ENCODE results near the gene SGSM2. TPM values are rescaled to one million over a fixed set of nuclear protein-coding genes. Genes with fewer than 3 reads are reported as not detected.

Gene SGSM2
- total RNA-seq, 2 experiments from 2014 or later = 31.8 to 37.7 TPM

GRCh38 chr17:2363851-2364762 is 26.8 kb downstream of the SGSM2 start:
- no peaks in the 10 kb centered on the region for H3K27me3 Mint-ChIP-seq
- DNase-seq (no peak), ATAC-seq (no peak)
- TF ChIP-seq CTCF (IDR thresholded peaks at IDR 0.05) = no peak
- no peaks in the 10 kb centered on the region for H3K4me1 Mint-ChIP-seq (ENCODE audit: low read depth)
- ChIA-PET POLR2A (interaction anchor here (0.7 to 1.3 kb wide), 4 partner anchors 28 to 172 kb away, joined by 3 to 4 read pairs (median 3); partner anchors contain the start of gene TSR1), CTCF (interaction anchor here (0.7 to 2.7 kb wide), 3 partner anchors 10 to 52 kb away, joined by 3 to 11 read pairs (median 4); no protein-coding TSS in a partner anchor)
- H3K27ac Mint-ChIP-seq = no peak overlapping the region
- no peak overlapping the region for H3K4me3 Mint-ChIP-seq
- H3K9me3 Mint-ChIP-seq = no peaks in the 10 kb centered on the region
- intact Hi-C loops (cut with micrococcal nuclease) = no loop called here
- peaks cover 4% of the 10 kb centered on the region for H3K36me3 Mint-ChIP-seq (ENCODE audit: low read depth)

GRCh38 chr17:2364763-2365116 is 27.4 kb downstream of the SGSM2 start:
- H3K4me3 Mint-ChIP-seq = no peak overlapping the region
- CTCF ChIA-PET = interaction anchor here (2.7 kb wide), 1 partner anchor 12 kb away, joined by 11 read pairs; no protein-coding TSS in a partner anchor
- POLR2A ChIA-PET = interaction anchor here (1.0 kb wide), 1 partner anchor 46 kb away, joined by 3 read pairs; no protein-coding TSS in a partner anchor
- H3K27ac Mint-ChIP-seq = no peak overlapping the region
- ATAC-seq (no peak), DNase-seq (no peak)
- H3K27me3 Mint-ChIP-seq = no peaks in the 10 kb centered on the region
- H3K9me3 Mint-ChIP-seq = no peaks in the 10 kb centered on the region
- peaks cover 4% of the 10 kb centered on the region for H3K36me3 Mint-ChIP-seq (ENCODE audit: low read depth)
- TF ChIP-seq CTCF (IDR thresholded peaks at IDR 0.05) = no peak
- intact Hi-C loops (cut with micrococcal nuclease) = no loop called here
- H3K4me1 Mint-ChIP-seq (ENCODE audit: low read depth) = no peaks in the 10 kb centered on the region

GRCh38 chr17:2365132-2365531 is 27.8 kb downstream of the SGSM2 start:
- CTCF ChIA-PET = interaction anchor here (2.7 kb wide), 1 partner anchor 12 kb away, joined by 11 read pairs; no protein-coding TSS in a partner anchor
- Mint-ChIP-seq H3K27me3 (no peaks in the 10 kb centered on the region), H3K4me3 (no peak overlapping the region), H3K9me3 (no peaks in the 10 kb centered on the region), H3K36me3 (ENCODE audit: low read depth) (peaks cover 4% of the 10 kb centered on the region), H3K27ac (no peak overlapping the region), H3K4me1 (ENCODE audit: low read depth) (no peaks in the 10 kb centered on the region)
- no peak for TF ChIP-seq CTCF (IDR thresholded peaks at IDR 0.05)
- no peak for DNase-seq
- intact Hi-C loops (cut with micrococcal nuclease) = no loop called here
- ATAC-seq = no peak
- POLR2A ChIA-PET = interaction anchor here (1.0 kb wide), 1 partner anchor 46 kb away, joined by 3 read pairs; no protein-coding TSS in a partner anchor

- H3K27ac Mint-ChIP-seq = no peak overlapping the region
- CTCF ChIA-PET = interaction anchor here (0.7 to 2.7 kb wide), 3 partner anchors 14 to 49 kb away, joined by 3 to 11 read pairs (median 5); no protein-coding TSS in a partner anchor
- TF ChIP-seq CTCF (IDR thresholded peaks at IDR 0.05) = no peak
- H3K36me3 Mint-ChIP-seq (ENCODE audit: low read depth) = peaks cover 4% of the 10 kb centered on the region
- ATAC-seq (no peak), DNase-seq (no peak)
- POLR2A ChIA-PET = interaction anchor here (0.6 kb wide), 1 partner anchor 249 kb away, joined by 3 read pairs; no protein-coding TSS in a partner anchor
- no peak overlapping the region for H3K4me3 Mint-ChIP-seq
- no peaks in the 10 kb centered on the region for H3K4me1 Mint-ChIP-seq (ENCODE audit: low read depth)
- H3K9me3 Mint-ChIP-seq = no peaks in the 10 kb centered on the region
- intact Hi-C loops (cut with micrococcal nuclease) = no loop called here
- H3K27me3 Mint-ChIP-seq = no peaks in the 10 kb centered on the region
These were observed 29.6 kb downstream of the SGSM2 start for GRCh38 chr17:2366747-2367494.
